ENCODE results near the gene CCSAP.

GRCh38 chr1:229342656-229343569 lies at the start of gene CCSAP:
- TF ChIP-seq RAD21 (IDR thresholded peaks at IDR 0.05; ENCODE audit: low read length): no peak
- TF ChIP-seq POLR2AphosphoS5 (IDR thresholded peaks at IDR 0.05; ENCODE audit: low read depth, low read length): no peak; the same call in 1 of the 2 replicates
- TF ChIP-seq CTCF (IDR thresholded peaks at IDR 0.05): no peak
- TF ChIP-seq TAF1 (IDR thresholded peaks at IDR 0.05; ENCODE audit: borderline replicate concordance, low read depth, low read length): no peak
- TF ChIP-seq FOXM1 (IDR thresholded peaks at IDR 0.05; ENCODE audit: low read depth): no peak
- TF ChIP-seq RFX5 (IDR thresholded peaks at IDR 0.05; ENCODE audit: low read length): no peak
- TF ChIP-seq GABPA (IDR thresholded peaks at IDR 0.05; ENCODE audit: low read depth): no peak
- TF ChIP-seq EP300 (IDR thresholded peaks at IDR 0.05; ENCODE audit: borderline replicate concordance in 1 of 2, low read depth in 1 of 2, low read length in 1 of 2): no peak
- TF ChIP-seq TEAD4 (IDR thresholded peaks at IDR 0.05; ENCODE audit: borderline replicate concordance, insufficient read depth): no peak
